Umbilical cord (tissue), 2 donors: ENCODE data around the gene ZNF10. TPM values are rescaled to one million over a fixed set of nuclear protein-coding genes. Genes with fewer than 3 reads are reported as not detected.

Source experiments
- DNase-seq: peaks from one replicate; pipeline ENCODE4 v3.0.0-alpha.2; 2015; ENCODE audit warnings: low spot score
- total RNA-seq: library from RNA; depleted of rRNA; stranded (reverse); fragments of >200 nt; gene quantifications from one replicate; pipeline ENCODE4 v1.2.3, GENCODE V29; 2014; ENCODE audit warnings: low replicate concordance; ENCODE audit not compliant: insufficient read depth

The ZNF10 gene
- total RNA-seq = 4.6 TPM

DNA sequence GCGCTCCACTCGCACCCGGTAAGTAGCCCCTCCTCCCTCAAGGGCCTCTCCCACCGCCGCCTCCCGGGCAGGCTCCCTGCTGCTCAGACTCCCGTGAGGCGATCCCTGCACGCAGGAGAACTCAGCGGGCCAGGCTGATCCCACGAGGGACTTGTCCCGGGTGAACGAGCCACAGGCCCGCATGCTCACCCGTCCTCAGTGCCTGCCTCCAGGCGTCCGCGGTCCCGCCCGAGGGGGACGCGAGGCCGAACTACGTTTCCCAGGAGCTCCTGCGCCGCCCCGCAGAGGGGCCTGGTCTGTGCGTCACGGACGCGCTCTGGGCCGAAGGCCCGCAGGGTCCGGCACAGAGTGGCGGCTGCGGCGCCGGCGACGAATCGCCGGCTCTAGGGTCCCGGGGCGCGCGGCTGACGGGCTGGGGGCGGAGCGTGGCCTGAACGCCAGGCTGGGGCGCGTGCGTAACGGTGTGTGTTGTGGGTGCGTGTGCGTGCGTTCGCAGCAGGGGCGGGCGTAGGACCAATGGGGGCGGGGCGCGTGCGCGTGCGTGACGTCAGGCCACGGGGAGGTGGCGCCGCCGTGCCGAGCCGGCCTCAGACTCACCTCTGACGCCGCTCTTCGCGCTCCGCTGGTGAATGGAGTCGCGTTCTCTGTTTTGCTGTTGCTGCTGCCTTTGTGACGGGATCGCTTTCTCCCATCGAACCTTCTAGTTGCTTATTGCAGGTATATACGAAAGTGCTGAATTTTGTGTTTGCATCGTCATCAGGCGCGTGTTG, at the start of gene ZNF10, which contains the start of gene ZNF891:
ZNF10 (plus strand) TSS at position 590 of the 770 bp plus-strand sequence. CDS start 13,866 bp downstream, outside the sequence.
ZNF891 (minus strand) TSS at position 237 of the 770 bp plus-strand sequence. CDS start 8,356 bp downstream, outside the sequence.
- peak; percentile 98 for DNase-seq

DNA sequence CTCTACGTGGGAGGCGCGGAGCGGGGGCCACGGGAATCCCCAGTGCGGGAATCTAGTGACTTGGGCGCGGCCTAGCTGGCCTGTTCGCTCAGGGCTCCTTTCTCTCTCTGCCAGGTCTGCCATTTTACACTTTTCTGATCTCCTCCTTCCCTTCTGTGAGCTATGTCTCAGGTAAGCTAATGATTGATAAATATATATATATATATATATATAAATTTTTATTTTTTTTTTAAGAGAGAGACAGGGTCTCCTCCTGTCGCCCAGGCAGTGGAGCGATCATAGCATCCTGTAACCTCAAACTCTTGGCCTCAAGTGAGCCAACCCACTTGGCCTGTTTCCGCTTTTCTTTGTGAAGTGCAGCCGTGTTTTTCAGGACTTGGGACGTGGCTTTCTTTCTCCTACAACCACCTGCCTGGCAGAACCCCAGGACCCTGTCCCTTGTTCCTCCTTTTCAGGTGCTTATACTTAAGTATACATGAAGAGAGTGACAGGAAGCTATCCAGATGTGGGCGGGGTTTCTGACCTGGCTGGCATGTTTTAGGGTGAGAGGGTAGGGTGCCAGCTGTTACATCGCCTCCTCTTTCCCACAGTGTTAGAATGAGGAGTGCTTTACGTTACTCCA, 49.2 kb upstream of the ZNF10 start:
- DNase-seq = no peak

DNA sequence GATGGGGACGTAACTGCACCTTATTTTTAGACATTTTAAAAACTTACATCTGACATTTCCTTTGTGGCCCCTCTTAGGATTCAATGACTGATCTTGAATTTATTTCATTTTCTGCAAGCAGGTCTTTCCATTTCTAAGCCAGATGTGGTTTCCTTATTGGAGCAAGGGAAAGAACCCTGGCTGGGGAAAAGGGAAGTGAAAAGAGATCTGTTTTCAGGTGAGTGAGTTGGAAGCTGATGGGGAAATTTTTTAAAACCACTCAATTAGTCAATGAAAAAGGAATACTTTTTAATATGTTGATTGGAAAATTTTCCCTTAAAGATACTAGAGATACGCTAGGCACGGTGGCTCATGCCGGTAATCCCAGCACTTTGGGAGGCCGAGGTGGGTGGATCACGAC, 47.1 kb upstream of the ZNF10 start:
- DNase-seq = no peak

DNA sequence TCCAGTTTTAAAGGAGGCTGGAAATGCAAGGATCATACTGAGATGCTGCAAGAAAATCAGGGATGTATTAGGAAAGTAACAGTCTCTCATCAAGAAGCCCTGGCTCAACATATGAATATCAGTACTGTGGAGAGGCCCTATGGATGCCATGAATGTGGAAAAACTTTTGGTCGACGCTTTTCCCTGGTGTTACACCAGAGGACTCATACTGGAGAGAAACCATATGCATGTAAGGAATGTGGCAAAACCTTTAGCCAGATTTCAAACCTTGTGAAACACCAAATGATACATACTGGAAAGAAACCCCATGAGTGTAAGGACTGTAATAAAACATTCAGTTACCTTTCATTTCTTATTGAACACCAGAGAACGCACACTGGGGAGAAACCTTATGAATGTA, 24.8 kb upstream of the ZNF10 start:
- DNase-seq = no peak

DNA sequence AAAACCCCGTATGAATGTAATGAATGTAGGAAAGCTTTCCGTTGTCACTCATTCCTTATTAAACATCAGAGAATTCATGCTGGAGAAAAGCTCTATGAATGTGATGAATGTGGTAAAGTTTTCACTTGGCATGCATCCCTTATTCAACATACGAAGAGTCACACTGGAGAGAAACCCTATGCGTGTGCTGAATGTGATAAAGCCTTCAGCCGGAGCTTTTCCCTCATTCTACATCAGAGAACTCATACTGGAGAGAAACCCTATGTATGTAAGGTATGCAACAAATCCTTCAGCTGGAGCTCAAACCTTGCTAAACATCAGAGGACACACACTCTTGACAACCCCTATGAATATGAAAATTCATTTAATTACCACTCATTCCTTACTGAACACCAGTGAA, 24.2 kb upstream of the ZNF10 start:
- DNase-seq = no peak

DNA sequence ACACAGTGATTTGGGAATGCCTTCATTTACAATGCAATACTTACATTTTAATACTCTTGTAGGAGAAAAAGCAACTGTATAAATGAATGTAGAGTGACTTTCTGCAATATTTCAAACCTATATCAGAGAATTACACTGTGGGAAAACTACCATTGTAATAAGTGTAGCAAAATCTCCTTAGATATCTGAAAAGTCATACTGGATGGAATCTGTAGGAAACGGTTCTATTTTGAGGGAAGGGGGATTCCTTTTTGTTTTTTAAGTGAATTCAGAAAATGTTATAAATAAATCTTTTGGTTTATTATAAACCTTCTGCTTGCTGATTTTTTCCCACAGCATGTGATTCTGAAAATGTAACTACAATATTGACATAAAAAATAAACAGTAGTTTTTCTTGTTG, 23.3 kb upstream of the ZNF10 start:
- no peak for DNase-seq

DNA sequence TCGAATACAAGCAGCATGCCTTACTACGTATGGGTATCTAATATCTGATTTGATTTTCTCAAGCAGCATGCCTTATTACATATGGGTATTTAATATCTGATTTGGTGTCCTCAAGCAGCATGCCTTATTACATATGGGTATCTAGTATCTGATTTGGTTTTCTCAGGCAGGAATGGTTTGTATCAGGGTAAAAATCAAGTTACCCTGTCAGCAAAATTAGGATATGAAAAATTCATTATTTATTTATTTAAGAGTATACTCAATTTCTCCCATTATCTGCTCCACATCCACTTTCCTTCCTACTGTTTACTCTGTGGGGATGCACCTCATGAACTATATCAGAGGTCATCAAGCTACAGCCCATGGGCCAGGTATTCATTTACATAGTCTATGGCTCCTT, 22.3 kb upstream of the ZNF10 start:
- no peak for DNase-seq

DNA sequence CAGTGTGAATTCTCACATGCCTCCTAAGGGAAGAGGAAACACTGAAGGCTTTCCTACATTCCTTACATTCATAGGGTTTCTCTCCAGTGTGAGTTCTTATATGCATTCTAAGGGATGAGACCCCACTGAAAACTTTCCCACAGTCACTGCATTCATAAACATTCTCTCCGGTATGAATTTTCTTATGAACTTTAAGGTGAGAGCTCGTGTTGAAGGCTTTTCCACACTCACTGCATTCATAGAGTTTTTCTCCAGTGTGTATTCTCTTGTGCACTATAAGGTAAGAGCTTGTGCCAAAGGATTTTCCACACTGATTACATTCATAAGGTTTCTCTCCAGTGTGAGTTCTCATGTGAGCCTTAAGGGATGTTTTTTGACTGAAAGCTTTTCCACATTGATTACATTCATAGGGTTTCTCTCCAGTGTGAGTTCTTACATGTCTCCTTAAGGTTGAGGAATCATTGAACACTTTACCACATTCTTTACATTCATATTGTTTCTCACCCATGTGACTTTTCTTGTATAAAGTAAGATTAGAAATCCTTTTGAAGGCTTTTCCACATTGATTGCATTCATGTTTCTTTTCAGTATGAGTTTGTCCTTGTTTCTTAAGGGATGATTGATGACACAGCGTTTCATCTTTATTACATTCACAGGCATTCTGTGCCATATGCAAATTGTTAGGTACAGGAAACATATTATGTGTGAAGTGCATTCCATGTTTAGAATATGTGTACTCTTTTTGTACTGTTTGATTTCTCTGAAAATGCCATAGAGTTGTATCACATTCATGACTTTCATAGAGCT, 9.8 kb upstream of the ZNF10 start:
- DNase-seq = no peak

DNA sequence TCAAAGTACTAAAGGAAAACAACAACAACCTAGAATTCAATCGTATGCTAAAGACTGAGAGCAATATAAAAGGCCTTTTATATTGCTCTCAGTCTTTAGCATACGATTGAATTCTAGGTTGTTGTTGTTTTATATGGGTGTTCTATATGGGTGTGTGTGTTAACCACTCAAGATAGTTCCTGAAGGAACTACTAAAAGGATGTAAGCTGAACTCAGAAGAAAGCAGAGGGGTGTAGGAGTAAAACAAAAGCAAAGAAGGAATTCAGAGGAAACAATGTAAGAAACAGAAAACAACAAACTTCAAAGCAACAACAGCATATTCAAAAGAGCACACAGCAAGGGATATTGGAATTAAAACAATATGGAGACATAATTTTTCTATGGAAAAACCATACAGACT, 5.8 kb upstream of the ZNF10 start:
- DNase-seq = no peak

DNA sequence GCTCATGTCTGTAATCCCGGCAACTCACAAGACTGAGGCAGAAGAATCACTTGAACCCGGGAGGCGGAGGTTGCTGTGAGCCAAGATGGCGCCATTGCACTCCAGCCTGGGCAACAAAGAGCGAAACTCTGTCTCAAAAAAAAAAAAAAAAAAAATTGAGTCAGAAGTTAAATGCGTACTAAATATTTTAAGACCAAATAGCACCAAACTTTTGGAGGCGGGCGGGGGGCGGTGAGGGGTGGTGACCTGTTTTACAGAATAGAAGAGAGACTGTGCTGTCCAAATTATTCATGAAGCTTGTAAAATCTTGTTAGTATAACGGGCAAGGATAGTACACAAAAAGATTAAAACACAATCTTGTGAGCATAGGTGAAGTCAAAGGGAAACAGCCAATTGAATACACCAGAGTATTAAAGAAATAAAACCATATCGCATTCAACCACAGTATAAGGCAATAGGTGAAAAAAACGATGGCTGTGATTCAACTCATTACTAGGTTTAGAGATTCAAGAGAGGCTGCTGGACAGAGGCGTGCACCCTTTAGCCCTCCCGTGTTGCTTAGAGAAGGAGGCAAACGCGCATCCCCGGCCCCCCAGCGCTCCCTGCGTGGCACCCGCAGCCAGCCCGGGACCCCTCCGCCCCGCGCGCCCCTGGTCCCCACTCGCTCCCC, 924 bp upstream of the ZNF10 start:
- no peak for DNase-seq

DNA sequence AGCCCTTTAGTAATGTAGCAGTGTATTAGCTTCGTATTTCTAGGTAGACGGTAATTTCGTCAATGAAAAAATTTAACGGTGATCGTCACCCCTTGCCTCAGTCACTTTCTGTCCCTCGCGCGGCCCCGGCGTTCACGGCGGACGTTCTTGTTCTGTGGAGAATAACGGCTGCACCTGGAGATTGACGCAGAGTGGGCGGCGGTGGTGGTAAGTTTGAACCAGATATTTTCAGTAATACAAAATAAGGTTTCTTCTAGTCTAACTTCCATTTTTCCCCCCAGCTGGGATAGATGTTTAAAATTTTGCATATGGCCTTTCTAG, 341 bp downstream of the ZNF10 start:
- DNase-seq = no peak

DNA sequence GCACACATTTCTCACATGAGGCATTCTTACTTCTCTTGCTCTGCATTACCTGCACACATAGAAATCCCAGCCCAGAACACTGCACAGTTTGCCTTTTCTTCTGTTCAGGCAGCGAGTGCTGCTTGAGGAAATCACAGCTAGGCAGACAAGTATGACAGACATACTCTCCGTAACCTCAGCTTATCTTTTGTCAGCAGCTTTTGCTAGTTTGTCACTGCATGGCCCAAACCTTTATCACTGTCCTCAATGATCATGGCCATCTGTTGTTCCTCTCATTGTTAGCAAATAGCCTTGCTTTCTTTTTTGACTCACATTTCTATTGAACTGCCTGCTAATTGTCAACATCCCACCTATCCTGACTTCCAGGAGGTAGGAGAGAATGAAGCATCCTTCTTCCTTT, 5.3 kb downstream of the ZNF10 start:
- no peak for DNase-seq

DNA sequence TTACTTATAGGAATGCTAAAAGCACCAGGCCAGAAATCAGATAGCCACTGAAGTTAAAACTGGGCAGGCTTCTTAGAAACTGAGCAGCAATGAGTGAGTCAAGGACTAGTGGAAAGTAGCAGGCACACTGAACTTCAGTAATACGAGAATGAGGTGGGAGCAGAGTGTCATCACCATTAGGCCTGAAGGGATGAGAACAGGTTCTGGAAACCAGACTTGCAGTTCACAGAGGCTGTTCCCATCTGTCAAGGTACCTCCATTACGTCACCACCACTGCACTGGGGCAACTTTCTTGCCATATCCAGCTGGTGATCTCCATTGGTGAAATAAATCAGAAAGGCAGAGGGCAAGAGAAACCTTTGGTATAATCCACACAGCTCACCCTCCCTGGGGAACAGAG, 15.6 kb downstream of the ZNF10 start:
- no peak for DNase-seq

DNA sequence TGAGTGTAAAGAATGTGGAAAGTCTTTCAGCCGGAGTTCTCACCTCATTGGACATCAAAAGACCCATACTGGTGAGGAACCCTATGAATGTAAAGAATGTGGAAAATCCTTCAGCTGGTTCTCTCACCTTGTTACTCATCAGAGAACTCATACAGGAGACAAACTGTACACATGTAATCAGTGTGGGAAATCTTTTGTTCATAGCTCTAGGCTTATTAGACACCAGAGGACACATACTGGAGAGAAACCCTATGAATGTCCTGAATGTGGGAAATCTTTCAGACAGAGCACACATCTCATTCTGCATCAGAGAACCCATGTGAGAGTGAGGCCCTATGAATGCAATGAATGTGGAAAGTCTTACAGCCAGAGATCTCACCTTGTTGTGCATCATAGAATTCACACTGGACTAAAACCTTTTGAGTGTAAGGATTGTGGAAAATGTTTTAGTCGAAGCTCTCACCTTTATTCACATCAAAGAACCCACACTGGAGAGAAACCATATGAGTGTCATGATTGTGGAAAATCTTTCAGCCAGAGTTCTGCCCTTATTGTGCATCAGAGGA, 25.8 kb downstream of the ZNF10 start:
- no peak for DNase-seq

DNA sequence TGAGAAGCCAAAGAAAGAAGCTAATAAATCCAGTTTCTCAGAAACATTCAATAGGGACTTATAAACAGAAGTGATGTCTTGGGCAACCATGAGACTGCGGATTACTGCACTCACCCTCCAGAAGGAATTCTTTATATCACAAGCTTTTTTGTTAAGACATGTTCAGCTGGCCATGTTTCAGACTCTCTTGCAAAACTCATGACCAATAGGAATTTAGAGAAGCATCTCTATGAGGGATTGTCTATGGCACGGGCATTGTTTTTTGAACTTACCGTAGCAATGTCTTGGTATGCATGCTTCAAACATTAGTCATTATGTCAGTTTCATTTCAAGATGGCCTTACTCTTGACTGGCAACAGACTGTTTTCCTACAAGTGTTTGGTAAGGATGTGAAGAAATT, 35.3 kb downstream of the ZNF10 start:
- no peak for DNase-seq

DNA sequence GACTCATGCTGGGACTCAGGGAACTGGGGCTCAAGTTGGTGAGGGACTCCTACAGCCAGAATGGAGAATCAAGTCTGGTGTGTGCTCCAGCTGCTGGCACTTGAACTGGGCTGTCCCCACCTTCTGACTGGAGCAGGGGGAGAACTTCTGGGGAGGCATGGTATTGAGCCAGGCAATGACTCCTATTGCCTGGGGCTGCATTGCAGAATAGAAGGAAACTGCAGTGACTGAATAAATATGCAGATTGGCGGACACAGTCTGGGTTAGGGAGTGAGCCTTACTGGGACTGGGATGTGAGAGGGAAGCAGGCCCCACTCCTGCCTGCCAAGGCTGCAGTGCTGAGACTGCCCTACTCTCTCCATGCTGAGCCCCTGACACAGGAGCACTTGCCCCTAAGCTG, 42.1 kb downstream of the ZNF10 start:
- DNase-seq = no peak

DNA sequence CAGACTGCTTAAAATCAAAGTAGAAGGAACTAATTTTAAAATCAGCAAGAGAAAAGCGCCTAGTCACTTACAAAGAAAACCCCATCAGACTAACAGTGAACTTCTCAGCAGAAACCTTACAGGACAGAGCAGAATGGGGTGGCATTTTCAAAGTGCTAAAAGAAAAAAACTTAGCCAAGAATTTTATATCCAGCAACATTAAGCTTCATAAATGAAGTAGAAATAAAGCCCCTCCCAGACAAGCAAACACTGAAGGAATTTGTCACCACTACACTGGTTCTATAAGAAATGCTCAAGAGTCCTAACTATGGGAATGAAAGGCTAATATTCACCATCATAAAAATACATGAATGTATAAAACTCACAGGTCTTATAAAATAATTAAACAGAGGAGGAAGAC, 44.5 kb downstream of the ZNF10 start:
- DNase-seq = no peak

DNA sequence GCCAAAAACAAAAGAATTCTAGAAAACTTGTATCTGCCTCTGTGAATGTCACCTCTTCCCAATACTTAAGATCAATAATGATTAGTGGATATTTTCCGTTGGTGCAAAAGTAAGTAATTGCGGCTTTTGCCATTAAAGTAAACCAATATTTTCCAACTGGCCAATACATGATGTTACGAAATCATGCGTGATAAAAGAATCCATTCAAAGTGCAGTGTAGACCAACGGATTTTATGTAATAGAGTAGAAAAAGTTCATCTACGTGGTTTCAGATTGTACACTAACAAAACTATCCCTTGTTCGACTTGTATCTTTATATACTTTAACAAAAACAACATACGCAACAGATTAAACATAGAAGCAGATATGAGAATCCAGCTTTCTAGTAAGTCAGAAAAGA, 50.2 kb downstream of the ZNF10 start:
- no peak for DNase-seq

DNA sequence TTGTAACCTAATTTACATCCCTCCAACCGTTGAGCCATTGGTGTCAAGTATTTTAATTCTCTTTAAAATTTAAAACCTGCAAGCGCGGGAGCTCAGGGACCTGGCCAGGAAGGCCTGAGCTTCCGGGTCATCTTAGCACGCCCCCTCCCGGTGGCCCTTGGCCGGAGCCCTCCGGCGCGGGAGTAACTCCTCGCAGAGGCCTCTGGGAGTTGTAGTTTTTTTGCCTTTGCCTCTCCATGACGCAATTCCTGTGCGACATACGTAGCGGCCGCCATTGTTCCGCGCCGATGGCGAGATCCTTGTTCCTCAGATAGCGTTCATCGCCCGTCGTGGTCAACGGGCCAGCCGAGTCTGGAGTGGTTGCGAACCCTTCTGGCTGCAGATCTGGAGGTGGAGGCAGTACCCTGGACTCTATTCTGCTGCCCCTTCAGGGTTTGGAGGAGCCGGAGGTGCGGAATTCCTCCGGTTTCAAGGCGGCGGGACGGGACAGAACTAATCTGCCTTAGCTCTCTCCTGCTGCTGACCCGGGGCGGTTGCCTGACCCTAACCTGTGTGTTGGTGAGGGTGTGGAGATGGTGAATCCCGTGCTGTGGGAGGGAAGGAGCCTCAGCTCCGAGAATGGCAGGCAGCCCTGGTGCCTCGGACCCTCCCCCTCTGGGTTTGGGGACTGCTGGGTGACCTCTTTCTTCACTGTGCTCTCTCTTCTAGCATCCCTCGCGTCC, 51.0 kb downstream of the ZNF10 start, which contains the start of gene ZNF268:
ZNF268 (plus strand) TSS at position 258 of the 722 bp plus-strand sequence. CDS start 503 bp downstream, outside the sequence.
- peak; percentile 94 for DNase-seq

DNA sequence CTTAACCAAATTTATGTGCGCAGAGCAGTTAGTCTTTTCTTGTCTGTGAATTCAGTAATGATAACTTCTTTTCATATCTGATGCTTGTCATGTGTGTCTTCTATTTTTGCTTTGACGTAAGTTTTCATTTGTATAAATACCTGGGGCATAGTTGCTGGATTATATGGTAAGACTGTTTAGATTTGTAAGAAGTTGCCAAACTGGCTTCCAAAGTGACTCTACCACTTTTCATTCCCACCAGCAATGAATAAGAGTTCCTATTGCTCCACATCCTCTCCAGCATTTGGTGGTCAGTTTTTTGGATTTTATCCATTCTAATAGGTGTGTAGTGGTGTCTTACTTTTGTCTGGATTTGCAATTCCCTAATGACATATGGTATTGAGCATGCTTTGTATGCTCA, 59.7 kb downstream of the ZNF10 start:
- no peak for DNase-seq

DNA sequence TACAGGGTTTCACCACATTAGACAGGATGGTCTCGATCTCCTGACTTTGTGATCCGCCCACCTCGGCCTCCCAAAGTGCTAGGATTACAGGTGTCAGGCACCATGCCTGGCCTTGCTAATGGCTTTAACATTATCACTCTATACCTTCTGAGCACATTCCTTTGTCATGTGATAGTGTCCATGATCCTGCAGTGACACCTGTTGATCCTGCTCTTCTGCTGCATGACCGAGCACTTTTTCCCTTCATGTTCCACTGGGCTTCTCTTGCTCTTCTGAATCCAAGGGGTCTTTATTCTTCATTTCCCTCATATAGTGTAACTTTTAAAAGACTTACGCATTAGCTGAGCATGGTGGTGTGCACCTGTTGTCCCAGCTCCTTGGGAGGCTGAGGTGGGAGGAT, 62.4 kb downstream of the ZNF10 start:
- DNase-seq = no peak
